ENCODE measurements around the gene PHKB.

DNA sequence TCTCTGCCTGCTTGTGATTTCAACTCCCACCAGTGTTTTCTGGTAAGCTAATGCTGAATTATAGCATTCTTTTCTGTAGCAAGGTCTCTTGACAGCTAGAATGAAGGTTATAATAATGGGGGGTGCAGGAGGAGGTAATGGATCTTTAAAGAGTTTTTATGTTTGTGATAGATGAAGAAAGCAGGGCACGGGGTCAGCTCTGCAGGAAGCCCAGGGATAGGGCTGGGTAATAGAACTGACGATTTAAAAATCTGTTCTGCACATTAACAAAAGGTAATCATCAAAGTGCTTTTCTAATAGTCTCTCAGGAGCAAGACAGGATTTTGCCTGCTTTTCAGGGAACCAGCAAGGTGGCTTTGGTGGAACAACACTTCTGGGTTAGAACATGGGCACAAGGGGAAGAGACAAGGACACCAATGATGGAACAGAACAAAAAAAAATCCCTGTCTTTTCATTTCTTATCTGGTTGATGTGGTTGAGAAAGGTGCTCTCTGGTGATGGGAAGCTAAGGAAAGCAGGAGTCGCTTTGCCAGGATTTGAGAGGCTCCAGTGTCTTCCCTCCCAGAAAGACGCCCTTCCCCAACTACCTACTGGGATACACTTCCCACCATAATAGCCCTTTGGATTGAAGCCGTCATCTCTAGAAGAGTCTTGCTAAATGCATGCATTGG lies 263.1 kb downstream of the PHKB start:
- TF ChIP-seq, protein P1, sequence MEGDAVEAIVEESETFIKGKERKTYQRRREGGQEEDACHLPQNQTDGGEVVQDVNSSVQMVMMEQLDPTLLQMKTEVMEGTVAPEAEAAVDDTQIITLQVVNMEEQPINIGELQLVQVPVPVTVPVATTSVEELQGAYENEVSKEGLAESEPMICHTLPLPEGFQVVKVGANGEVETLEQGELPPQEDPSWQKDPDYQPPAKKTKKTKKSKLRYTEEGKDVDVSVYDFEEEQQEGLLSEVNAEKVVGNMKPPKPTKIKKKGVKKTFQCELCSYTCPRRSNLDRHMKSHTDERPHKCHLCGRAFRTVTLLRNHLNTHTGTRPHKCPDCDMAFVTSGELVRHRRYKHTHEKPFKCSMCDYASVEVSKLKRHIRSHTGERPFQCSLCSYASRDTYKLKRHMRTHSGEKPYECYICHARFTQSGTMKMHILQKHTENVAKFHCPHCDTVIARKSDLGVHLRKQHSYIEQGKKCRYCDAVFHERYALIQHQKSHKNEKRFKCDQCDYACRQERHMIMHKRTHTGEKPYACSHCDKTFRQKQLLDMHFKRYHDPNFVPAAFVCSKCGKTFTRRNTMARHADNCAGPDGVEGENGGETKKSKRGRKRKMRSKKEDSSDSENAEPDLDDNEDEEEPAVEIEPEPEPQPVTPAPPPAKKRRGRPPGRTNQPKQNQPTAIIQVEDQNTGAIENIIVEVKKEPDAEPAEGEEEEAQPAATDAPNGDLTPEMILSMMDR (IDR thresholded peaks at IDR 0.05), result no peak
- no peak for TF ChIP-seq EZH2phosphoT487 (IDR thresholded peaks at IDR 0.05)

Data from neural progenitor cell (in vitro differentiated cells).